ENCODE data around the gene RBM28.

DNA sequence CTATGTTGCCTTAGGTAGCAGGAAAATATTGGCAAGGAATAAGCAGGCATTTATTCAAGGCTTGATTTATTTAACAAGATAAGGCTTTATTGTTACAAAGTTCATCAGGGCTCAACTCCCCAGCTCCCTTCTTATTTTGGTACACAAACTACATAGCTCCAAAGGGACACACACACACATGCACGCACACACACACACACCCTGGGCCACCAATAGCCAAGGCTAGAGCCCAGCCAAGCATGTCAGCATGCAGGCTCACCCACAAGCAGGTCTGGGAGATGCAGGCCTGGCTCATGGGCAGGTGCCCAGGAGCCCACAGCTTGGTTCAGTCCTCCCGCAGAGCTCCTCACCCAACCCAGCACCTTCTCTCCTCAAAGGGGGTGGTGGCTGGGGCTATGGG lies 79.2 kb downstream of the RBM28 start:
- no peak for TF ChIP-seq POLR2AphosphoS5 (IDR thresholded peaks at IDR 0.05; ENCODE audit: low read depth, low read length)
- TF ChIP-seq, protein P1, sequence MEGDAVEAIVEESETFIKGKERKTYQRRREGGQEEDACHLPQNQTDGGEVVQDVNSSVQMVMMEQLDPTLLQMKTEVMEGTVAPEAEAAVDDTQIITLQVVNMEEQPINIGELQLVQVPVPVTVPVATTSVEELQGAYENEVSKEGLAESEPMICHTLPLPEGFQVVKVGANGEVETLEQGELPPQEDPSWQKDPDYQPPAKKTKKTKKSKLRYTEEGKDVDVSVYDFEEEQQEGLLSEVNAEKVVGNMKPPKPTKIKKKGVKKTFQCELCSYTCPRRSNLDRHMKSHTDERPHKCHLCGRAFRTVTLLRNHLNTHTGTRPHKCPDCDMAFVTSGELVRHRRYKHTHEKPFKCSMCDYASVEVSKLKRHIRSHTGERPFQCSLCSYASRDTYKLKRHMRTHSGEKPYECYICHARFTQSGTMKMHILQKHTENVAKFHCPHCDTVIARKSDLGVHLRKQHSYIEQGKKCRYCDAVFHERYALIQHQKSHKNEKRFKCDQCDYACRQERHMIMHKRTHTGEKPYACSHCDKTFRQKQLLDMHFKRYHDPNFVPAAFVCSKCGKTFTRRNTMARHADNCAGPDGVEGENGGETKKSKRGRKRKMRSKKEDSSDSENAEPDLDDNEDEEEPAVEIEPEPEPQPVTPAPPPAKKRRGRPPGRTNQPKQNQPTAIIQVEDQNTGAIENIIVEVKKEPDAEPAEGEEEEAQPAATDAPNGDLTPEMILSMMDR (IDR thresholded peaks at IDR 0.05): no peak
- no peak for TF ChIP-seq TCF7L2 (IDR thresholded peaks at IDR 0.05; ENCODE audit: low read depth, low read length)

All from Panc1 (cell line).